Keratinocyte (primary cell): ENCODE data around the gene TRPT1. TPM values are rescaled to one million over a fixed set of nuclear protein-coding genes. Genes with fewer than 3 reads are reported as not detected.

ENCODE experiments used
- DNase-seq: peaks from one replicate; pipeline ENCODE4 v3.0.0-alpha.2; 2011; ENCODE audit warnings: low read depth, missing footprints, low spot score
- FAIRE-seq: peaks from 2 replicates; lab custom pipeline; 2011; peaks lifted over from hg19 to GRCh38; lab: Jason Lieb, UNC
- H2AFZ ChIP-seq: 2 replicates; pipeline ENCODE4 v1.6.0; 2012; ENCODE audit warnings: low read length, control low read depth, inconsistent platforms; ENCODE audit not compliant: control insufficient read depth
- H3K27ac ChIP-seq: 2 replicates; pipeline ENCODE4 v1.5.1; 2011; ENCODE audit warnings: low read length; ENCODE audit not compliant: control insufficient read depth, insufficient read depth
- H3K27me3 ChIP-seq: 3 replicates; pipeline ENCODE4 v1.6.0; 2011; ENCODE audit warnings: low read length; ENCODE audit not compliant: control insufficient read depth, insufficient read depth; ENCODE audit errors: extremely low read depth
- H3K36me3 ChIP-seq, 2 experiments: 2 replicates in 1 of 2; 3 replicates in 1 of 2; pipeline ENCODE4 v1.5.1; 2011; ENCODE audit warnings: low read length in 2 of 2, mild to moderate bottlenecking in 1 of 2; ENCODE audit not compliant: control insufficient read depth in 2 of 2, insufficient read depth in 2 of 2; ENCODE audit errors: extremely low read depth in 1 of 2
- H3K4me1 ChIP-seq: 3 replicates; pipeline ENCODE4 v1.5.1; 2011; ENCODE audit warnings: low read length; ENCODE audit not compliant: control insufficient read depth, insufficient read depth; ENCODE audit errors: extremely low read depth
- H3K4me2 ChIP-seq: 3 replicates; pipeline ENCODE4 v1.6.0; 2011; ENCODE audit warnings: low read depth, low read length; ENCODE audit not compliant: control insufficient read depth, insufficient read depth; ENCODE audit errors: extremely low read depth
- H3K4me3 ChIP-seq, 3 experiments: fragments of 200-600 bp in 1 of 3; sonication (generic) in 1 of 3; 2 replicates in 2 of 3; 3 replicates in 1 of 3; pipeline ENCODE4 v1.5.1; 2011 to 2016; ENCODE audit warnings: low read length in 3 of 3, mild to moderate bottlenecking in 3 of 3, control low read depth in 2 of 3, inconsistent platforms in 1 of 3, low read depth in 1 of 3, mixed read lengths in 1 of 3, mixed run types in 1 of 3, moderate library complexity in 1 of 3; ENCODE audit not compliant: control insufficient read depth in 2 of 3, insufficient read depth in 2 of 3; ENCODE audit errors: extremely low read depth in 1 of 3
- H3K79me2 ChIP-seq: 2 replicates; pipeline ENCODE4 v1.6.0; 2012; ENCODE audit warnings: low read length; ENCODE audit not compliant: control insufficient read depth, insufficient read depth
- H3K9ac ChIP-seq: 3 replicates; pipeline ENCODE4 v1.6.0; 2011; ENCODE audit warnings: low read length; ENCODE audit not compliant: control insufficient read depth, insufficient read depth; ENCODE audit errors: extremely low read depth
- H3K9me1 ChIP-seq: 3 replicates; pipeline ENCODE4 v1.6.0; 2011; ENCODE audit warnings: low read length; ENCODE audit not compliant: control insufficient read depth, insufficient read depth; ENCODE audit errors: extremely low read depth
- H3K9me3 ChIP-seq: 2 replicates; pipeline ENCODE4 v1.5.1; 2012; ENCODE audit warnings: low read depth, low read length; ENCODE audit not compliant: control insufficient read depth
- H4K20me1 ChIP-seq: 3 replicates; pipeline ENCODE4 v1.6.0; 2011; ENCODE audit warnings: low read length; ENCODE audit not compliant: control insufficient read depth, insufficient read depth; ENCODE audit errors: extremely low read depth
- CTCF ChIP-seq, 3 experiments: IDR thresholded peaks in 1 of 3; conservative IDR thresholded peaks in 1 of 3; optimal IDR thresholded peaks in 1 of 3; 2 replicates in 2 of 3; 3 replicates in 1 of 3; pipeline versions ENCODE3 to v1.5.1; 2011; ENCODE audit warnings: low read length in 3 of 3, mild to moderate bottlenecking in 3 of 3, moderate library complexity in 2 of 3, control low read depth in 1 of 3, inconsistent platforms in 1 of 3; ENCODE audit not compliant: insufficient read depth in 2 of 3; ENCODE audit errors: extremely low read depth in 1 of 3
- EZH2 ChIP-seq: IDR thresholded peaks from one replicate; pipeline ENCODE4 v1.6.1; 2012; ENCODE audit warnings: inconsistent platforms, mild to moderate bottlenecking, low read length, moderate library complexity
- dilution Hi-C: fragments of 300-500 bp; cut with MboI; formaldehyde crosslinking; loops from one replicate; pipeline ENCODE4 v1.7.0; 2020; ENCODE audit warnings: low sequenced_read_pairs; ENCODE audit not compliant: extremely low pct_ligation_motif_present
- polyA plus RNA-seq, 5 experiments: library from polyadenylated mRNA; depleted of rRNA in 3 of 5; stranded (reverse) in 3 of 5; stranded (forward) in 1 of 5; unstranded in 1 of 5; fragments of >200 nt; gene quantifications; 1 replicate in 1 of 5; 2 replicates in 3 of 5; 3 replicates in 1 of 5; pipeline versions ENCODE4 v1.2.1 to v1.2.3, GENCODE V29; 2011 to 2012; ENCODE audit warnings: missing spikeins in 2 of 5, low read depth in 1 of 5, low replicate concordance in 1 of 5

Gene TRPT1
- polyA plus RNA-seq, 1 donor (not counting 4 experiments of a cell fraction or from before 2014, with no cell fraction given) = 15.5 TPM

- TF ChIP-seq EZH2 (no peak), CTCF (optimal IDR thresholded peaks at IDR 0.05 in 1 of 3, IDR thresholded peaks at IDR 0.05 in 1 of 3, conservative IDR thresholded peaks at IDR 0.05 in 1 of 3; ENCODE audit: extremely low read depth in 1 of 3, insufficient read depth in 2 of 3, low read length in 3 of 3) (no peak)
- Histone ChIP-seq H2AFZ (no peak overlapping the region), H3K79me2 (no peaks in the 10 kb centered on the region), H4K20me1 (no peaks in the 10 kb centered on the region), H3K4me3 (no peak overlapping the region), H3K4me2 (no peak overlapping the region), H3K9me3 (no peaks in the 10 kb centered on the region), H3K9me1 (no peaks in the 10 kb centered on the region), H3K4me1 (peaks cover 57% of the 10 kb centered on the region), H3K36me3 (peaks cover 34 to 59% of the 10 kb centered on the region in 2 experiments), H3K9ac (no peak overlapping the region), H3K27me3 (no peaks in the 10 kb centered on the region), H3K27ac (no peak overlapping the region)
- FAIRE-seq = no peak
- dilution Hi-C loops = no loop called here
- DNase-seq = no peak
Measured at GRCh38 chr11:64266339-64266738, 40.4 kb upstream of the TRPT1 start.

- DNase-seq (no peak), FAIRE-seq (no peak)
- TF ChIP-seq EZH2 (no peak), CTCF (optimal IDR thresholded peaks at IDR 0.05 in 1 of 3, IDR thresholded peaks at IDR 0.05 in 1 of 3, conservative IDR thresholded peaks at IDR 0.05 in 1 of 3; ENCODE audit: extremely low read depth in 1 of 3, insufficient read depth in 2 of 3, low read length in 3 of 3) (no peak)
- no peak overlapping the region for H2AFZ ChIP-seq
- dilution Hi-C loops = no loop called here
- H3K27ac ChIP-seq = no peak overlapping the region
- no peaks in the 10 kb centered on the region for H3K27me3 ChIP-seq
- no peak overlapping the region for H3K4me2 ChIP-seq
- H3K36me3 ChIP-seq = peaks cover 35 to 62% of the 10 kb centered on the region in 2 experiments
- H3K4me1 ChIP-seq = peaks cover 53% of the 10 kb centered on the region
- H3K9me3 ChIP-seq = no peaks in the 10 kb centered on the region
- H3K4me3 ChIP-seq = no peak overlapping the region
- no peak overlapping the region for H3K9ac ChIP-seq
- H3K79me2 ChIP-seq = no peaks in the 10 kb centered on the region
- no peaks in the 10 kb centered on the region for H4K20me1 ChIP-seq
- no peaks in the 10 kb centered on the region for H3K9me1 ChIP-seq
Measured at GRCh38 chr11:64265176-64266160, 39.5 kb upstream of the TRPT1 start.
